GM12891 (cell line): ENCODE measurements around the gene U2AF2.

ENCODE experiments used
- DNase-seq: peaks from one replicate; pipeline ENCODE4 v3.0.0; 2011; ENCODE audit warnings: low spot score; ENCODE audit not compliant: insufficient read length
- FAIRE-seq: peaks from 2 replicates; lab custom pipeline; 2011; peaks lifted over from hg19 to GRCh38; lab: Jason Lieb, UNC
- PAX5 ChIP-seq: IDR thresholded peaks from 2 replicates; pipeline ENCODE4 v1.6.1; 2011; ENCODE audit warnings: low read length, moderate library complexity, mild to moderate bottlenecking; ENCODE audit not compliant: insufficient read depth, severe bottlenecking
- POLR2A ChIP-seq: IDR thresholded peaks from 2 replicates; pipeline ENCODE4 v1.6.1; 2011; ENCODE audit warnings: low read depth, low read length, control low read depth
- POLR2AphosphoS5 ChIP-seq: IDR thresholded peaks from 2 replicates; pipeline ENCODE4 v1.6.1; 2011; ENCODE audit warnings: low read depth, low read length, control low read depth
- POU2F2 ChIP-seq: IDR thresholded peaks from 2 replicates; pipeline ENCODE4 v1.6.1; 2011; ENCODE audit warnings: low read depth, mild to moderate bottlenecking, control low read depth, low read length, moderate library complexity
- SPI1 ChIP-seq: IDR thresholded peaks from 2 replicates; pipeline ENCODE4 v1.6.1; 2011; ENCODE audit warnings: low read depth, low read length, control low read depth
- TAF1 ChIP-seq: IDR thresholded peaks from 2 replicates; pipeline ENCODE4 v1.6.1; 2011; ENCODE audit warnings: low read depth, low read length, control low read depth

Gene U2AF2

GRCh38 chr19:55672418-55672817 lies 17.6 kb downstream of the U2AF2 start:
- DNase-seq (no peak), FAIRE-seq (no peak)
- TF ChIP-seq POLR2AphosphoS5 (no peak), POU2F2 (no peak), SPI1 (no peak), TAF1 (no peak), PAX5 (no peak), POLR2A (no peak)

- no peak for FAIRE-seq
- TF ChIP-seq POU2F2 (no peak), PAX5 (no peak), TAF1 (no peak), POLR2A (no peak), POLR2AphosphoS5 (no peak), SPI1 (no peak)
- DNase-seq = no peak
Observed at GRCh38 chr19:55673465-55673864, 18.6 kb downstream of the U2AF2 start.

- DNase-seq = no peak
- FAIRE-seq = no peak
- TF ChIP-seq TAF1 = no peak
- no peak for TF ChIP-seq PAX5
- no peak for TF ChIP-seq SPI1
- TF ChIP-seq POLR2AphosphoS5 = no peak
- TF ChIP-seq POU2F2 = no peak
- no peak for TF ChIP-seq POLR2A
Observed at GRCh38 chr19:55673889-55674288, 19.1 kb downstream of the U2AF2 start.

GRCh38 chr19:55674459-55674840 lies 19.6 kb downstream of the U2AF2 start:
- DNase-seq = no peak
- TF ChIP-seq SPI1 (no peak), POLR2A (no peak), POU2F2 (no peak), POLR2AphosphoS5 (no peak), PAX5 (no peak), TAF1 (no peak)
- no peak for FAIRE-seq

- DNase-seq (peak; percentile 99), FAIRE-seq (peak; percentile 98)
- peak; percentile 0 for TF ChIP-seq PAX5
- peak; percentile 54 for TF ChIP-seq SPI1
- TF ChIP-seq POLR2AphosphoS5 = peak; percentile 86
- TF ChIP-seq TAF1 = 0 out of 2 replicates have a peak, but pooled peaks have one; percentile 18
- TF ChIP-seq POLR2A = peak; percentile 80
- TF ChIP-seq POU2F2 = peak; percentile 84; the same call in 1 of the 2 replicates
Observed at GRCh38 chr19:55674841-55675660, 20.2 kb downstream of the U2AF2 start, which contains the start of gene EPN1. TSS of gene EPN1 (plus strand) at chr19:55675226. CDS start at chr19:55678628, 3,402 bp downstream.

GRCh38 chr19:55675661-55676354 lies 21.0 kb downstream of the U2AF2 start:
- DNase-seq = no peak
- no peak for TF ChIP-seq POLR2AphosphoS5
- no peak for TF ChIP-seq POLR2A
- TF ChIP-seq TAF1 = no peak
- TF ChIP-seq POU2F2 = no peak
- no peak for TF ChIP-seq PAX5
- no peak for TF ChIP-seq SPI1
- FAIRE-seq = peak; percentile 45

- DNase-seq (no peak), FAIRE-seq (no peak)
- TF ChIP-seq POU2F2 = no peak
- no peak for TF ChIP-seq TAF1
- TF ChIP-seq POLR2AphosphoS5 = no peak
- no peak for TF ChIP-seq POLR2A
- TF ChIP-seq SPI1 = no peak
- TF ChIP-seq PAX5 = no peak
Observed at GRCh38 chr19:55676383-55676782, 21.5 kb downstream of the U2AF2 start.

- FAIRE-seq (no peak), DNase-seq (no peak)
- TF ChIP-seq PAX5 (no peak), SPI1 (no peak), TAF1 (no peak), POLR2A (no peak), POLR2AphosphoS5 (no peak), POU2F2 (no peak)
Observed at GRCh38 chr19:55676889-55677505, 22.2 kb downstream of the U2AF2 start.

- TF ChIP-seq PAX5 = no peak
- TF ChIP-seq TAF1 = no peak
- TF ChIP-seq POU2F2 = no peak
- no peak for TF ChIP-seq SPI1
- no peak for TF ChIP-seq POLR2AphosphoS5
- no peak for TF ChIP-seq POLR2A
- FAIRE-seq (no peak), DNase-seq (no peak)
Observed at GRCh38 chr19:55677572-55678028, 22.8 kb downstream of the U2AF2 start.
